HepG2 (cell line): Measurements from ENCODE around the gene RNU4-1. TPM values are rescaled to one million over a fixed set of nuclear protein-coding genes. Genes with fewer than 3 reads are reported as not detected.

Source experiments
- ATAC-seq: fragments of 200-7000 bp; cut with Tn5 transposase; 3 replicates; pipeline ENCODE4 v1.9.1; 2020; ENCODE audit warnings: mild to moderate bottlenecking, moderate library complexity
- BruUV-seq: library from RNA; stranded (reverse); fragments of 400-500 nt; replicated peaks from 2 replicates; lab custom pipeline; 2021; lab: Mats Ljungman, UMichigan
- CTCF ChIA-PET: fragments of 300-600 bp; formaldehyde crosslinking; extraction: SDS; loops from one replicate; lab custom pipeline; 2021; ENCODE audit warnings: low total read pairs, inconsistent platforms, low intra/inter-chr PET ratio; lab: Yijun Ruan, JAX
- POLR2A ChIA-PET: fragments of 350-600 bp; sonication (Branson Sonifier 250); formaldehyde crosslinking; loops from one replicate; lab custom pipeline; 2020; ENCODE audit warnings: antibody characterized with exemption, inconsistent platforms; lab: Yijun Ruan, JAX
- DNase-seq: peaks from one replicate; pipeline ENCODE4 v3.0.0-alpha.2; 2015; ENCODE audit warnings: low spot score
- FAIRE-seq: peaks from 3 replicates; lab custom pipeline; 2011; peaks lifted over from hg19 to GRCh38; lab: Jason Lieb, UNC
- H2AFZ ChIP-seq: one replicate; pipeline ENCODE4 v1.6.1; 2011; ENCODE audit warnings: low read length, inconsistent platforms
- H3K27ac ChIP-seq: fragments of 300-600 bp; 3 replicates; pipeline ENCODE4 v1.8.0; 2011; ENCODE audit warnings: mixed run types, mild to moderate bottlenecking, mixed read lengths, low read length, inconsistent platforms; ENCODE audit not compliant: insufficient read depth; ENCODE audit errors: extremely low read length
- H3K27me3 ChIP-seq, 2 experiments: fragments of 200-600 bp in 1 of 2; 2 replicates in 1 of 2; 3 replicates in 1 of 2; pipeline versions ENCODE4 v1.6.0 to v1.8.0; 2011; ENCODE audit warnings: low read length in 2 of 2, mild to moderate bottlenecking in 2 of 2, moderate library complexity in 2 of 2, inconsistent platforms in 1 of 2; ENCODE audit not compliant: insufficient read depth in 2 of 2, control insufficient read depth in 1 of 2
- H3K36me3 ChIP-seq, 2 experiments: fragments of 200-600 bp in 1 of 2; replicated peaks in 1 of 2; 2 replicates in 1 of 2; 3 replicates in 1 of 2; pipeline versions ENCODE4 v1.5.1 to v1.8.0; 2011; ENCODE audit warnings: low read length in 2 of 2, inconsistent platforms in 1 of 2; ENCODE audit not compliant: insufficient read depth in 2 of 2, control insufficient read depth in 1 of 2
- H3K4me1 ChIP-seq: 2 replicates; pipeline ENCODE4 v1.5.1; 2012; ENCODE audit warnings: low read length, inconsistent platforms; ENCODE audit not compliant: insufficient read depth
- H3K4me2 ChIP-seq: 2 replicates; pipeline ENCODE4 v1.6.0; 2011; ENCODE audit warnings: low read depth, low read length, inconsistent platforms
- H3K4me3 ChIP-seq, 3 experiments: fragments of 200-600 bp in 1 of 3; sonication (generic), shearing (Covaris generic) in 1 of 3; replicated peaks in 1 of 3; 2 replicates each; pipeline ENCODE4 v1.5.1; 2011 to 2016; ENCODE audit warnings: low read length in 3 of 3, inconsistent platforms in 2 of 3, low read depth in 2 of 3, mild to moderate bottlenecking in 2 of 3, control low read depth in 1 of 3, mixed read lengths in 1 of 3; ENCODE audit not compliant: insufficient read depth in 1 of 3
- H3K79me2 ChIP-seq: one replicate; pipeline ENCODE4 v1.6.1; 2011; ENCODE audit warnings: low read length, inconsistent platforms; ENCODE audit not compliant: insufficient read depth
- H3K9ac ChIP-seq: 2 replicates; pipeline ENCODE4 v1.6.0; 2011; ENCODE audit warnings: mild to moderate bottlenecking, low read depth, low read length, inconsistent platforms; ENCODE audit not compliant: insufficient read depth
- H3K9me3 ChIP-seq: 2 replicates; pipeline ENCODE4 v1.5.1; 2012; ENCODE audit warnings: mild to moderate bottlenecking, low read length
- H4K20me1 ChIP-seq: 2 replicates; pipeline ENCODE4 v1.6.0; 2011; ENCODE audit warnings: inconsistent platforms, mild to moderate bottlenecking, low read length, moderate library complexity; ENCODE audit not compliant: insufficient read depth
- KLF12 ChIP-seq: sonication (generic); formaldehyde crosslinking; IDR thresholded peaks from 2 replicates; pipeline ENCODE4 v1.4.0; 2020; ENCODE audit warnings: missing genetic modification reagents, borderline replicate concordance
- MZF1 ChIP-seq: sonication (generic); formaldehyde crosslinking; IDR thresholded peaks from 2 replicates; pipeline ENCODE4 v1.8.1; 2023; ENCODE audit warnings: mild to moderate bottlenecking, missing genetic modification reagents, borderline replicate concordance
- WGBS: methylation state at CpG from one replicate; pipeline ENCODE4 v1.1.6; 2017; ENCODE audit warnings: low lambda C conversion rate; 5-methylcytosine and 5-hydroxymethylcytosine counted together
- in situ Hi-C: cut with HindIII; loops from 2 replicates; pipeline ENCODE4 v1.10.0; 2017; ENCODE audit warnings: low pct_unique_long_range_greater_than_20kb; ENCODE audit not compliant: extremely low pct_ligation_motif_present
- intact Hi-C: fragments of 100-400 bp; cut with micrococcal nuclease; formaldehyde crosslinking; loops from one replicate; pipeline ENCODE4 v1.10.0; 2022; ENCODE audit not compliant: unreplicated experiment
- polyA plus RNA-seq, 8 experiments: library from polyadenylated mRNA; depleted of rRNA in 3 of 8; stranded (reverse) in 7 of 8; unstranded in 1 of 8; fragments of >200 nt; fragmentation: Illumina TruSeq in 4 of 8; extraction: Trizol in 4 of 8; gene quantifications; 2 replicates each; pipeline versions ENCODE4 v1.2.1 to v1.2.3, GENCODE V29; 2011 to 2016; ENCODE audit warnings: low read depth in 4 of 8, missing spikeins in 1 of 8, mixed read lengths in 1 of 8; ENCODE audit not compliant: insufficient read depth in 1 of 8
- total RNA-seq, 5 experiments: library from RNA; depleted of rRNA; stranded (reverse); fragments of >200 nt; fragmentation: Illumina TruSeq; extraction: Trizol; gene quantifications; 2 replicates each; pipeline ENCODE4 v1.2.3, GENCODE V29; 2016; ENCODE audit warnings: low read depth in 1 of 5
- TF ChIP-seq, protein P1 (sequence below): sonication (generic); formaldehyde crosslinking; IDR thresholded peaks from 2 replicates; pipeline ENCODE4 v1.4.0; 2020; ENCODE audit warnings: missing genetic modification reagents

Gene RNU4-1
- total and polyA plus RNA-seq, 2 of the 13 experiments (the other 11 are each of a cell fraction or from before 2014, with no cell fraction given) = 7,407 TPM; not detected in 1

- peak; percentile 40 for FAIRE-seq
Observed at GRCh38 chr12:120259418-120260202, 33.4 kb downstream of the RNU4-1 start.

More at GRCh38 chr12:120259418-120260202, 33.4 kb downstream of the RNU4-1 start:
- no peaks in the 10 kb centered on the region for H3K9me3 ChIP-seq
- H2AFZ ChIP-seq = no peak overlapping the region
- ChIA-PET POLR2A (interaction anchor here (1.1 to 13.4 kb wide), 2 partner anchors 30 to 32 kb away, joined by 13 to 265 read pairs; partner anchors contain the start of genes RNU4-1 and RNU4-2), CTCF (no interaction called here)
- H3K9ac ChIP-seq = no peak overlapping the region
- H3K4me2 ChIP-seq = no peak overlapping the region
- intact Hi-C loops = no loop called here
- peaks cover 81% of the 10 kb centered on the region for H3K4me1 ChIP-seq
- peaks cover 61% of the 10 kb centered on the region for H3K79me2 ChIP-seq
- 77% methylated on average over 8 of the region's 8 CpGs for WGBS
- H4K20me1 ChIP-seq = peaks cover 3% of the 10 kb centered on the region; the same call in 1 of the 2 replicates
- DNase-seq (no peak), ATAC-seq (peak; percentile 14; the same call in 1 of the 3 replicates)
- H3K27ac ChIP-seq = no peak overlapping the region
- in situ Hi-C loops = loop anchor here (10.0 kb wide), 1 partner anchor 45 kb away; no protein-coding TSS in a partner anchor
- no peaks in the 10 kb centered on the region; a peak in 3 of 5 replicates for H3K36me3 ChIP-seq
- BruUV-seq = no TSS peak
- H3K27me3 ChIP-seq = no peaks in the 10 kb centered on the region
- TF ChIP-seq, protein P1, sequence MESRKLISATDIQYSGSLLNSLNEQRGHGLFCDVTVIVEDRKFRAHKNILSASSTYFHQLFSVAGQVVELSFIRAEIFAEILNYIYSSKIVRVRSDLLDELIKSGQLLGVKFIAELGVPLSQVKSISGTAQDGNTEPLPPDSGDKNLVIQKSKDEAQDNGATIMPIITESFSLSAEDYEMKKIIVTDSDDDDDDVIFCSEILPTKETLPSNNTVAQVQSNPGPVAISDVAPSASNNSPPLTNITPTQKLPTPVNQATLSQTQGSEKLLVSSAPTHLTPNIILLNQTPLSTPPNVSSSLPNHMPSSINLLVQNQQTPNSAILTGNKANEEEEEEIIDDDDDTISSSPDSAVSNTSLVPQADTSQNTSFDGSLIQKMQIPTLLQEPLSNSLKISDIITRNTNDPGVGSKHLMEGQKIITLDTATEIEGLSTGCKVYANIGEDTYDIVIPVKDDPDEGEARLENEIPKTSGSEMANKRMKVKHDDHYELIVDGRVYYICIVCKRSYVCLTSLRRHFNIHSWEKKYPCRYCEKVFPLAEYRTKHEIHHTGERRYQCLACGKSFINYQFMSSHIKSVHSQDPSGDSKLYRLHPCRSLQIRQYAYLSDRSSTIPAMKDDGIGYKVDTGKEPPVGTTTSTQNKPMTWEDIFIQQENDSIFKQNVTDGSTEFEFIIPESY (CRISPR knock-in tag) = peak; percentile 72
- TF ChIP-seq KLF12 (CRISPR knock-in tag) (no peak), MZF1 (no peak)
- H3K4me3 ChIP-seq = no peak overlapping the region
